GM18526 (cell line): ENCODE data around the gene C16orf87.

ENCODE experiments used
- POLR2A ChIP-seq: IDR thresholded peaks from 3 replicates; pipeline ENCODE4 v1.6.1; 2011; ENCODE audit not compliant: insufficient read length; ENCODE audit errors: extremely low read depth

C16orf87 gene

GRCh38 chr16:46814790-46815189 is 16.2 kb downstream of the C16orf87 start:
- no peak for TF ChIP-seq POLR2A

- no peak for TF ChIP-seq POLR2A
These were observed 17.4 kb downstream of the C16orf87 start for GRCh38 chr16:46813611-46814010.

GRCh38 chr16:46812781-46813540 is 18.0 kb downstream of the C16orf87 start:
- TF ChIP-seq POLR2A = no peak

- TF ChIP-seq POLR2A = no peak
These were observed 19.3 kb downstream of the C16orf87 start for GRCh38 chr16:46811682-46812081.

GRCh38 chr16:46808997-46809396 is 22.0 kb downstream of the C16orf87 start:
- no peak for TF ChIP-seq POLR2A

- no peak for TF ChIP-seq POLR2A
These were observed 23.6 kb downstream of the C16orf87 start for GRCh38 chr16:46807336-46807735.

GRCh38 chr16:46803373-46803772 is 27.6 kb downstream of the C16orf87 start:
- TF ChIP-seq POLR2A = no peak

- TF ChIP-seq POLR2A = no peak
These were observed 29.4 kb downstream of the C16orf87 start for GRCh38 chr16:46801428-46802049.

GRCh38 chr16:46800494-46800893 is 30.5 kb downstream of the C16orf87 start:
- TF ChIP-seq POLR2A = no peak

- no peak for TF ChIP-seq POLR2A
These were observed 33.5 kb downstream of the C16orf87 start for GRCh38 chr16:46797501-46797900.

- no peak for TF ChIP-seq POLR2A
These were observed 34.2 kb downstream of the C16orf87 start for GRCh38 chr16:46796764-46797269.

GRCh38 chr16:46793841-46794240 is 37.1 kb downstream of the C16orf87 start:
- TF ChIP-seq POLR2A = no peak

GRCh38 chr16:46790599-46791270 is 40.2 kb downstream of the C16orf87 start:
- no peak for TF ChIP-seq POLR2A

GRCh38 chr16:46789499-46790414 is 41.2 kb downstream of the C16orf87 start:
- TF ChIP-seq POLR2A = peak; percentile 78
